Muscle of back (tissue), 13 donors: ENCODE data around the gene TFB2M. TPM values are rescaled to one million over a fixed set of nuclear protein-coding genes. Genes with fewer than 3 reads are reported as not detected.
A peak's percentile ranks its signal among the peaks of the same experiment; 100 is the strongest.
"Not testable (repeated sequence)": the region's sequence is repeated elsewhere in the genome, so short reads cannot be mapped to it uniquely, and the experiment has no call there.

ENCODE experiments used
- DNase-seq, 3 donors: peaks; one replicate each; pipeline versions ENCODE4 v3.0.0 to v3.0.0-alpha.2; 2013
- long read RNA-seq, 9 donors: transcript quantifications; one replicate each; lab custom pipeline, GENCODE V29; 2026
- polyA plus RNA-seq, 10 donors: library from polyadenylated mRNA; unstranded; fragments of 120-200 nt; gene quantifications; one replicate each; pipeline ENCODE4 v1.2.1, GENCODE V29; 2013; ENCODE audit not compliant: insufficient read length in 10 of 10

TFB2M gene, protein sequence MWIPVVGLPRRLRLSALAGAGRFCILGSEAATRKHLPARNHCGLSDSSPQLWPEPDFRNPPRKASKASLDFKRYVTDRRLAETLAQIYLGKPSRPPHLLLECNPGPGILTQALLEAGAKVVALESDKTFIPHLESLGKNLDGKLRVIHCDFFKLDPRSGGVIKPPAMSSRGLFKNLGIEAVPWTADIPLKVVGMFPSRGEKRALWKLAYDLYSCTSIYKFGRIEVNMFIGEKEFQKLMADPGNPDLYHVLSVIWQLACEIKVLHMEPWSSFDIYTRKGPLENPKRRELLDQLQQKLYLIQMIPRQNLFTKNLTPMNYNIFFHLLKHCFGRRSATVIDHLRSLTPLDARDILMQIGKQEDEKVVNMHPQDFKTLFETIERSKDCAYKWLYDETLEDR
- 10 to 100 TPM; 11.5 to 14.1 (median 12.4) TPM for polyA plus RNA-seq
- long read RNA-seq, donor 1, partial matches to known transcripts, result 0 of 3 reads
- long read RNA-seq, donor 1, other reads (novel, unspliced or antisense), result 0 of 3 reads
- long read RNA-seq, donor 2, partial matches to known transcripts, result 0 of 4 reads
- long read RNA-seq, donor 2, other reads (novel, unspliced or antisense), result 0 of 4 reads
- long read RNA-seq, donor 3, result 0 reads
- long read RNA-seq, donor 4, partial matches to known transcripts, result 0 of 1 reads
- long read RNA-seq, donor 4, other reads (novel, unspliced or antisense), result 0 of 1 reads
- long read RNA-seq, donor 5, transcript TFB2M-201 (8 exons, 1,848 nt), result major isoform, 5 of 5 reads
- long read RNA-seq, donor 5, partial matches to known transcripts, result 0 of 5 reads
- long read RNA-seq, donor 5, other reads (novel, unspliced or antisense), result 0 of 5 reads
- long read RNA-seq, donor 6, transcript TFB2M-201 (8 exons, 1,848 nt), result major isoform, 8 of 8 reads
- long read RNA-seq, donor 6, partial matches to known transcripts, result 0 of 8 reads
- long read RNA-seq, donor 6, other reads (novel, unspliced or antisense), result 0 of 8 reads
- long read RNA-seq, donor 7, transcript TFB2M-201 (8 exons, 1,848 nt), result major isoform, 5 of 5 reads
- long read RNA-seq, donor 7, partial matches to known transcripts, result 0 of 5 reads
- long read RNA-seq, donor 7, other reads (novel, unspliced or antisense), result 0 of 5 reads
- long read RNA-seq, donor 8, transcript TFB2M-201 (8 exons, 1,848 nt), result major isoform, 11 of 11 reads
- long read RNA-seq, donor 8, partial matches to known transcripts, result 0 of 11 reads
- long read RNA-seq, donor 8, other reads (novel, unspliced or antisense), result 0 of 11 reads
- long read RNA-seq, donor 9, result 0 reads

DNA sequence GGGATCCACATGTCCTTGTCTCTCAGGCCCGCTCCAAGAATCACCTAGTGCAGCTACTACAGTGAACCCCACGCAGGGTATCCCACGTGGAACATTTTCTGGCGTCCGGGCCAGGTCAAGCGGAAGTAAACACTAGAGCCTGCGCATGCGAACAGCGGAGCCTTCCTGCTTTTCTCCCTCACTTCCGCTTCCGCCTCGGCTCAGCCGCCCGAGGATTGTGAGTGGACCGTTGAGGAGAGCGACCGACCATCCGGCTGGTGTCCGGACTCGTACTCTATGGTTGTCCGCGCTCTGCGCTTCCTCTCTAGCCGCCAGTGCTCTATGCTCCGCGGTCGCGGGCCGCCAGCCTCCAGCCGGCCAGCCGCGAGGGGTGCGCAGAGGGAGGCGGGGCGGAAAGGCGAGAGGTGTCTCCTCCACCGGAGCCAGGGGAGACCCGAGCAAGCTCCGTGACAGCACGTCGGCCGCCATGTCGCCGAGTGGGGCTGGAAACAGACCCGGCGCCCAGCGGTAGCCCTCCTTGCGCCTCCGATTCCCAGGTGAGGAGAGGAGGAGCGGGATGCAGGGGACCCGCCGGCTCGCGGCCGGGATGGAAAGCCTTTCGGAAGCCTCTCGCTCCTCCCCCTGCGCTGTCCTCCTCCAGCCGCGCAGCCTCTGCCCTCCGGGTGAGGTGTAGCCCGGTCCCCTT lies at the start of gene TFB2M, which contains the start of gene CNST:
TSS of gene TFB2M (minus strand) at position 134 of the 685 bp plus-strand sequence. CDS start at position 11, 123 bp downstream.
TSS of gene CNST (plus strand) at position 329 of the 685 bp plus-strand sequence. CDS start 25,107 bp downstream, outside the sequence.
- peak; percentile 99 to 100 (median 99) for DNase-seq

DNA sequence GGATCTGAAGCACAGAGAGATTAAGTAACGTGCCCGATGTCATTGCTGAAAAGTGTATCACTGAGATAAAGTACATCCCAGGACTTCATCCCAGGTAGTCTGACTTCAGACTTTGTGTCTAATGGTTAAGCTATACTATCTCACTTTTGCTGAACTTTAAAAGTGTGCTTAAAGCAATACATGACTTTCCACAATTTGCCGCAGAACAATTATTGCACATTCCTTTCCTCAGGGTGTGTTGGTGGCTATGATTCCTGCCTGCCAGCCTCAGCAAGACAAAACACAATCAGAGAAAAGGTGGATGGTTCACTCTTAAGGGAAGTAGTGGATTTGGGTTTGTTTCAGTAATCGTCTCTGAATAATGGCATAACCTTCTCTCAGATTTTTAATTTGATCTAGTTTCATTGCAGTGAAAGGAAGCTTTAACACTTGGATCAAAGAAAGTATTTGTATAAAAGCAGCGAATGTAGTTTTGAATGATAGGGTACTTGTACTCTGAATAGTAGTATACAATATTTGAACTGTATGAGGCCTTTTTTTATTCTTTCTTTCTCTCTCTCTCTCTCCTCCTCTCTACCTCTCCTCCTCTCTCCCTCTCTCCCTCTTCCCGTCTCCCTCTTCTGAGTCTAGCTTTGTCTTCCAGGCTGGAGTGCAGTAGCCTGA lies 47.2 kb upstream of the TFB2M start:
- no peak for DNase-seq

DNA sequence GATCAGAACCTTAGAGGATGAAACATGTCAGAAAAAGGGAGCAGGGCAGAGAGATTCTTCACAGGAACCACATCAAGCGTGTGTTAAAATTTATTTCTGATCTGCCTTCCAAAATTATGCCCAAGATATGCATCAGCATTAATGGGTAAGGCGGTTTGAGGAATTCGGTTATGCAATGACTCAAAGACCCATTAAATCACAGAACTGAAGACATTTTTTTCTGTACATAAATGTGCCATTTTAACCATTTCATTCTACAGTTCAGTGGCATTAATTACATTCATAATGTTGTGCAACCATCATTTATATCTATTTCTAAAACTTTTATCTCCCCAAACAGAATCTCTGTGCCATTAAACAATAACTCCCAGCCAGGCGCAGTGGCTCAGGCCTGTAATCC lies 43.6 kb upstream of the TFB2M start:
- no peak for DNase-seq

DNA sequence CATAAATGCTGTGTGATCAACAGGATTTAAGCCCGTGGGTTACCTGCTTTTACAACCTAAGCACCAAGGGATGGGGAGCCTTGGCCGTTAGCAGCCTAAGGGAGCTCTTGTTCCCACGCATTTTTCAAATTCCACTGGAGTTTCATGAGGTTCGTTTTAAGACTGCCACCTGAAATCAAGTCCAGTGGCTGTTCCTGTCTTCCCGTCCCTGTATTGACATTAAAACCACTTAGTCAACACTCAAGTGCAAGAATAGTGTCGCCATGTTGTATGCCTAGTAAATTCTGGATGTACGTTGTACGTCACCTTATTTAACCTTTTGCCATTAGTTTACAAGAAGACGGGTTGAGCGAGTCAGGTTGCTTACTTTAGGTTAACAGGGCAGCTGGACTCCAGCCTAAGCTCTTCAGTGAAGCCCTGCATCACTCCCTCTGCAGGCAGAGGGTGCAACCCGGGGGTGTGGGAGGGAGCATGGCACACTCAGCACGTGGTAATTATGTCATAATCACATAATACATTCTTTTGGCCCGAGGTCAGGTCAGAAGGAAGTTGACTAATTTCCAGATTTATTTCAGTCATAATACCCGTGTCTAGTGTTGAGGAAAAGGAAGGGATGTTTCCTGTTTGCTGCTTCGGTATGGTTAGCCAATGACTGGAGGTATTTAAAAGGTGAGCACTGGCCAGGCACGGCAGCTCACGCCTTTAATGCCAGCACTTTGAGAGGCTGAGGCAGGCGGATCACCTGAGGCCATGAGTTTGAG lies 42.7 kb upstream of the TFB2M start:
- DNase-seq, result peak; percentile 22 to 66 (median 55)

DNA sequence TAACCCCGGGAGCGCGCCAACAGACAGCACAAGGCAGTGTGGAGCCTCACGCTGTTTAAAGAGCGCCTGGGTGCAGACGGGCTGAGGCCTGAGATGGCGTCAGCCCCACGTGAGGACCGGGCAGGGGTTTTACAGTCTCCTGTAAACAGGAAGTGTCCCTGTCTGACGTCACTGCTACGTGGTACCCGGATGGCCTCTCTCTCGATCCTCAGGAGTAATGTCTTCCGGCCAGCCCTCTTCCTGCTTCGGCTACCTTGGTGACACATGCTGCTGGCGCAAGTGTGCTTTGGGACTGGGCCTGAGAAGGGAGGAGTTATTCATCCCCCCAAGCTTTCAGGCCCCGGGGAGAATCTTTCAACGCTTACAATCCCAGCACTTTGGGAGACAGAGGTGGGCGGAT lies 41.4 kb upstream of the TFB2M start:
- DNase-seq, result no peak

DNA sequence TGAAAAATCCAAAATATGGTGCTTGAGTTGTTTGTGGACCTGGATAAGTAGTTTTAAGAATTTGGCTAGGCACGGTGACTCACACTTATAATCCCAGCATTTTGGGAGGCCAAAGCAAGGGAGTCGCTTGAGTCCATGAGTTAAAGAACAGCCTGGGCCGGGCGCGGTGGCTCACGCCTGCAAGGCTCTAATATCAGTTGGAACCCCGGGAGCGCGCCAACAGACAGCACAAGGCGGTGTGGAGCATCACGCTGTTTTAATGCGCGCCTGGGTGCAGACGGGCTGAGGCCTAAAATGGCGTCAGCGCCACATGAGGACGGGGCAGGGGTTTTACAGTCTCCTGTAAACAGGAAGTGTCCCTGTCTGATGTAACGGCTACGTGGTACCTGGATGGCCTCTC lies 39.2 kb upstream of the TFB2M start:
- DNase-seq, result not testable (repeated sequence)

DNA sequence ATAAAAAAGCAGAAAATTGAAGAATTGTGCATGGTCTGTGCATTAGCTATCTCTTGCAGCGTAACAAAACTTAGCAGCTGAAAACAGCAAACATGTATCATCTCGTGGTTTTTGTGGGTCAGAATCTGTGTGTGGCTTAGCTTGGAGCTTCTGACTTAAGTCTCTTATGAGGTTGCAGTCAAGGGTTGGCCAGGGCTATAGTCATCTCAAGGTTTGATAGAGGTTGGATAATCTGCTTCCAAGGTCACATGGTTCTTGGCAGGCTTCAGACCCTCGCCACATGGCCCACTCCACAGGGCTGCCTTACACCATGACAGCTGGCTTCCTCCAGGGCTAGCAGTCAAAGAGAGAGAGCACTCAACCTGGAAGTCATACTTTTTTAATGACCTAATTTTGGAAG lies 36.1 kb upstream of the TFB2M start:
- no peak for DNase-seq

DNA sequence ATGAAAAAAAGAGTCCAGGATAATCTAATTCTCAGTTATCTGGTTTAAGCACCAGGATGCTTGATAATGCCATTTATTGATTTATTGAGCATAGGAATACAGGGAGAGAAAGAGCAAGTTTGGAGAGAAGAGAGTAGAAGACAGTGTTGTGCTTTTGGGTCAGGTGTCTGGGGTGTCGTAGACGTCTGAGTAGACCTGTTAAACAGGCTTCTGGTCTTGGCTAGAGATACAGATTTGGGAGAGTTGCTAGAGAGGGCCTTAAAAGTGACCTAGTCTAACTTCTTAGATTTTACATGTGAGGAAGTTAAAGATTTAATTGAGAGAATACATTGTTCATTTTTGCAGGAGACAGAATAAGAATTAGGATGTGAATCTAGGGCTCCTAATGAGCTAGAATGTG lies 34.5 kb upstream of the TFB2M start:
- DNase-seq, result no peak

DNA sequence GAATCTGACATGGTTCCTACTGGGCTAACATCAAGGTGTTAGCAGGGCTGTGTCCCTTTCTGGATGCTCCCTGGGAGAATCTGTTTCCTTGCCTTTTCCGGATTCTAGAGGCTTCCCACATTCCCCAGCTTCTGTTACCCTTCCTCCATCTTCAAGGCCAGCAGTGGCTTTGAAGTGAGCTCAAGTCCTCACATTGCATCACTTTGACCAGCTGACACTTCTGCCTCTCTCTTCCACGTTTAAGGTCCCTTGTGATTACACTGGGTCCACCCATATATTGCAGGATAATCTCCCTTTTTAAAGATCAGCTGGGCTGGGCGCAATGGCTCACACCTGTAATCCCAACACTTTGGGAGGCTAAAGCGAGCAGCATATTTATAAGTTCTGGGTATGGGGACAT lies 33.3 kb upstream of the TFB2M start:
- DNase-seq, result no peak

DNA sequence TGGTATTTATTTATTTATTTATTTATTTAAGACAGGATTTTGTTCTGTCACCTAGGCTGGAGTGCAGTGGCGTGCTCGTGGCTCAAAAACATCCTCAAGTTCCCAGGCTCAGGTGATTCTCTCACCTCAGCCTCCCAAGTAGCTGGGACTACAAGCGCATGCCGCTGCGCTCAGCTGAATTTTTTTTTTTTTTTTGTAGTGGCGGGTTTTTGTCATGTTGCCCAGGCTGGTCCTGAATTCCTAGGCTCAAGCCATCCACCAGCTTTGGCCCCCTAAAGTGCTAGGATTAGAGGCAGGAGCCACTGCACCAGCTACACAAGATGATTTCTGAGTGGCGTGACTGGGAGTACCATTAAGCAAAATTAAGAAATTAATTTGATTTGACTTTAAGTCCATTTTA lies 31.9 kb upstream of the TFB2M start:
- DNase-seq, result no peak

DNA sequence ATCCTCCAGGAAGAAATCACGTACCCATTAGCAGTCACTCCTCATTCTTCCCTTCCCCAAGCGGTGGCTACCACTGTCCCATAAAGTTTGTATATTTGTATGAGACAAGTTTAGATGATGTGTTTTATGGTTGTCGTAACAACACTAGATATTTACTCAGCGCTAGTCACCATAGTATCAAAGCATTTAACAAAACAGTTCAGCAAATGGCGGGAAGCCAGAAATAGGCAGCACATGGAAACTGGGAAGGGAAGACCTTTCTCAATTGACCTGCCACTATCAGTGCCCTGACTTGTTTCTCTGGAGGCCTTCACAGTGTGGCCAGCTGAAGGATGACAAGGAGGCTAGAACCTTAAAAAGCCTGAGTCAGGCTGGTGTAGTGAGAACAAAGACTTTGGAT lies 31.3 kb upstream of the TFB2M start:
- DNase-seq, result peak; percentile 53 to 68 (median 56)

DNA sequence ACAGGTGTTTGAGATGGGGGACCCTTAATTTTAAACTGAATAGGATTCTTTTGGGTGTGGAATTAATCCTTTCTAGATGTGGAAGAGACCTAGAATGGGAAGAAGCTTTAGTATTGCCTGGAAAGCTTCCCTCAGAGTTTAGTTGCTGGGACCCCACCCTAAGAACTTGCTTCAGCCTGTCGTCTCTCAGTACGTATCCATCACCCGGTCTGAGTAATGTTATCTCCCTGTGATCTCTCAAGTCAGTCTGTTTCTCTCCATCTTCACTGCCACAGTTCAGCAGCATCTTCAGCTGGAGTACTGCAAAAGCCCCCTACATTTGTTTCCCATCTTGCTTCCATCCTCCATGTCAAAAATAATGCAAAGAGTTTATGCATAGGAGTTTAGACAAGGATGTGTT lies 29.1 kb upstream of the TFB2M start:
- no peak for DNase-seq

DNA sequence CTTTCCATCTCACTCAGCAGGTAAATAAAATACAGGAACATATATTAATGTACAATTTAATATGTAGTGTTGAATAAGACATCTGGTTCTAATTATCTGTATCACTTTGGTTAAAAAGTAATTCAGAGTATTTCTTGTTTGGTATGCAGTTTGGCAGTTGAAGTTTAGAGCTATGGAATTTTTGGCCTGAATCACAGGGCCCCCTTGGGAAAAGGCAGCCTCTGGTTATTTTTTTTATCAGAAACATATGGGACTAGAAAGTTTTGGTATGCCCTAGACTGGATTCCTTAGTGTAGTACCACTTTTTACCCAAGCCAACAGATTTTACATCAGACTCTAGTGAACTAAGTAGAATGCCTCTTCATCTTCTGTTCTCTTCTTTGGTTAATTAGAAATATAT lies 26.6 kb upstream of the TFB2M start:
- peak; percentile 31 to 95 (median 65) for DNase-seq

DNA sequence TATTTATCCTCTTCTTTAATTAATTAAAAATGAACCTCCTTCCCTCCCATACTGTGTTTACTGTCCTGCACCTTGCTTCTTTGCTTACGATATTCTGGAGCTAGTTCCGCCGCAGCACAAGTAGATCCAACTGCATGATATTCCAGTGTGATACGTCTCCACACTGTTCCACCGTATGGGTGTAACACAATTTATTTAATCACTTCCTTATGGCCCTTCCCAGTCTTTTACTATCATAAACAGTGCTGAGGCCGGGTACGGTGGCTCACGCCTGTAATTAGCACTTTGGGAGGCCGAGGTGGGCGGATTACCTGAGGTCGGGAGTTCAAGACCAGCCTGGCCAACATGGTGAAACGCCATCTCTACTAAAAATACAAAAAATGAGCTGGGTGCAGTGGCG lies 25.9 kb upstream of the TFB2M start:
- no peak for DNase-seq

DNA sequence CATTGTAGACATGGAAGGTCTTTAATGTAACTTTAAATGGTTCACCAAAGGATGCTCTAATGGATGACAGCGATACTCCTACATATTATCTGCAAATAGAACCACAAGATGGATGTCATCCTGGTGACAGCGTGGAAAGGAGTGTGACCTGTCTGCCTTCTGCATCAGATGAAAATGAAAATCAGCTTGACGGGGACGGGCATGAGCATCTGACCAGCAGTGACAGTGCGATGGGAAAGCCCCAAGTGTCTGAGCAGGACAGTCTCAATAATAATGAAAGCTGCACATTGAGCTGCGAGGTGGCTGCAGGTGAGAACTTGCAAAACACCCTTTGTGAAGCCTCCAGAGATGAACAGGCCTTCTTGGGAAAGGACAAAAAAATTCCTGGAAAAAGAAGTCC lies 25.4 kb upstream of the TFB2M start:
- no peak for DNase-seq

DNA sequence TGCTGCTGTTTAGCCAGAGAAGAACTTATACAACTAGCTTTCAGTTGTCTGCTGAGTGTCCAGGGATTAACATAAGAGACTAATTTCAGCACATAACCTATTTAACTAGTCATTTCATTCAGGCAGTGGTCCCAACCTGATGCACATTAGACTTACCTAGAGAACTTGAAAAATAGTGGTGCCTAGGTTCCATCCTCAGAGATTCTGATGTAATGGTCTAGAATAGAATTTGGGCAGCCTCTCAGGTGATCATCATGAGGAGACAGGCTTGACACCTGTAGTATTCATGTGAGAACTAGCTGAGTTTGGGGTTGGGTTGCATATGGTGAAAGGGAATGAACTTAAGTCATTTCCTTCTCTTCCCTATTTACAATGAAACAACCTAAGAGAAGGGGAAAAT lies 25.0 kb upstream of the TFB2M start:
- no peak for DNase-seq

DNA sequence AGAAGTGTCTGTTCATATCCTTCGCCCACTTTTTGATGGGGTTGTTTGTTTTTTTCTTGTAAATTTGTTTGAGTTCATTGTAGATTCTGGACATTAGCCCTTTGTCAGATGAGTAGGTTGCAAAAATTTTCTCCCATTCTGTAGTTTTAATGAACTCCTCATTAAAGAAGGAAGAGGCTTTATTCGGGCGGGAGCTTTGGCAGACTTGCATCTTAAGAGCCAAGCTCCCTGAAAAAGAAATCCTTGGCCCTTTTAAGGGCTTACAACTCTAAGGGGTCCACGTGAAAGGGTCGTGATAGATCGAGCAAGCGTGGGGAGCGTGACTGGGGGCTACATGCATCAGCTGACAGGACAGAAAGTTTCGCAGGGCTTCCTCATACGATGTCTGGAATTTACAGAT lies 23.9 kb upstream of the TFB2M start:
- DNase-seq, result not testable (repeated sequence)

DNA sequence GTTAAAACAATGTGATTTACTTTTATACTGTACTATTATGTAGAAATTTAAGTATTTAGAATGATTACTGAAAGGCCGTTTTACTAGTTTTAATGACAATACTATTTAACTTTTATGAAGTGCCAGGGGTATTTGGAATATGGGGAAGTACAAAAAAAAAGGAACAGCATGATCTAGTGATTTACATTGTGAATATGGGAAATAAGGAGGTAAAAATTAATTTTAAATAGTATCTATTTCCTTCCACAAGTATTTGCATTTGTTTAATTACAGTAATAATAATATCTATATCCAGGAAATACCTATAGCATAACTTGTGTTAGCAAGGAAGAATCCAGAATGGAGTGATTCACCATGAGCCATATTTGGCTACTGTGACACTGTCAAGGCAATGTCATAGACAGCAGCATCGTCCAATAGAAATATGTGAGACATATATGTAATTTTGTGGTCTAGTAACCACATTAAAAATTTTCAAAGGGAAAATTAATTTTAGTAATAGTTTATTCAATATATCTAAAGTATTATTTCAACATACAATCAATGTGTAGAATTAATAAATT lies 22.2 kb upstream of the TFB2M start:
- DNase-seq, result peak in 1 of 3 donors; percentile 57

DNA sequence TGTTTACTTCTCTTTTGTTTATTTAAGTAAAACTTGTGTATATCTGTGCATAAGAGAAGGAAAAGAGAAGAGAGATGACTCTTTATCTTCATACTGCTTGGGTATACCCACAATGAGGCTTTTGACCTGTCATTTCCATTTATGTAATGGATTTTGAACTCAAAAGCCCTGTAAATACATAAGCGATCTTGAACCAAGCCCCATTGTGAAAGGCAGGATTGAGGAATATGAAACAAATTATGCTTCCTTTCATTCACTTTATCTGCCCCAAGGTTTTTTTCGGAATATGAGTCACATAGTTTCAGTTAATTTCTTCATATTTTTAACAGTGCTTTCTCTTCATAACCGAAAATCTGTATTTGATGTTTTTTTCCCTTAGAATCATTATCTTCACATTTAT lies 21.5 kb upstream of the TFB2M start:
- no peak for DNase-seq

DNA sequence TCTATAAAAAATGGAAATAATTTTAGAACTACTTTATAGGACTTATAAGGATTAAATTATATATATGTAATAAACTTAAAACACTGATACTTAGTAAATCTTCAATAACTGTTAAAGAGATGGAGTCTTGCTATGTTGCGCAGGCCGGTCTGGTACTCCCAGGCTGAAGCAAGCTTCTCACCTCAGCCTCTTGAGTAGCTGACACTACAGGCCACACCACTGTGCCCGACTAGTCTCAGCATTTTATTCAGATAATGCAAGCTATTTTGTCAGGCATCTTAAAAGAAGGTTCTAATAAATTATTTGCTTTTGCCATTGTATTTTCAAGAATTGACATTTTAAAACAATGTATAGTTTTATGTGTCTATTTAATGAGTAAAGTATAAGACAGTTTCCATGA lies 21.0 kb upstream of the TFB2M start:
- DNase-seq, result no peak
